NCI-H2029 treated with DMSO at 0.1 percent for 48 hours (cell line): ENCODE results near the gene GPR161.
A peak's percentile ranks its signal among the peaks of the same experiment; 100 is the strongest.

Experiments
- DNase-seq: peaks from one replicate; lab custom pipeline; 2025; lab: John Stamatoyannopoulos, UW

The GPR161 gene

GRCh38 chr1:168148916-168149315, 12.2 kb upstream of the GPR161 start:
- DNase-seq: no peak

- no peak for DNase-seq
These were observed 9.9 kb upstream of the GPR161 start for GRCh38 chr1:168146626-168147025.

- DNase-seq: no peak
These were observed 9.4 kb upstream of the GPR161 start for GRCh38 chr1:168146160-168146539.

- peak; percentile 37 for DNase-seq
These were observed 8.7 kb upstream of the GPR161 start for GRCh38 chr1:168145184-168146159.

- no peak for DNase-seq
These were observed 5.2 kb upstream of the GPR161 start for GRCh38 chr1:168141871-168142385.

- DNase-seq: no peak
These were observed 2.3 kb upstream of the GPR161 start for GRCh38 chr1:168139070-168139469.

- no peak for DNase-seq
These were observed 1.4 kb upstream of the GPR161 start for GRCh38 chr1:168138134-168138533.

- DNase-seq: no peak
These were observed 738 bp upstream of the GPR161 start for GRCh38 chr1:168137515-168137821.

GRCh38 chr1:168135921-168136708, 615 bp downstream of the GPR161 start:
- no peak for DNase-seq

GRCh38 chr1:168135116-168135920, 1.4 kb downstream of the GPR161 start:
- no peak for DNase-seq

GRCh38 chr1:168134642-168135041, 2.1 kb downstream of the GPR161 start:
- DNase-seq: no peak

- no peak for DNase-seq
These were observed 2.6 kb downstream of the GPR161 start for GRCh38 chr1:168134132-168134531.

GRCh38 chr1:168129933-168130332, 6.8 kb downstream of the GPR161 start:
- DNase-seq: no peak

GRCh38 chr1:168127503-168127902, 9.2 kb downstream of the GPR161 start:
- no peak for DNase-seq

GRCh38 chr1:168125051-168125450, 11.7 kb downstream of the GPR161 start:
- DNase-seq: no peak

GRCh38 chr1:168121401-168122011, 15.2 kb downstream of the GPR161 start:
- DNase-seq: no peak

GRCh38 chr1:168119750-168120149, 17.0 kb downstream of the GPR161 start:
- DNase-seq: no peak

- no peak for DNase-seq
These were observed 20.4 kb downstream of the GPR161 start for GRCh38 chr1:168116327-168116799.

GRCh38 chr1:168114845-168115244, 21.9 kb downstream of the GPR161 start:
- peak; percentile 26 for DNase-seq

GRCh38 chr1:168112673-168113305, 23.9 kb downstream of the GPR161 start:
- peak; percentile 23 for DNase-seq
